ENCODE results near the gene DDX31.

GRCh38 chr9:132645711-132646110 lies 24.1 kb downstream of the DDX31 start:
- TF ChIP-seq EZH2 (IDR thresholded peaks at IDR 0.05; ENCODE audit: low read depth) (no peak), CTCF (conservative IDR thresholded peaks at IDR 0.05) (no peak)

All from PC-9 (cell line).